Spinal cord (tissue), 10 donors: ENCODE results near the gene WASF3. TPM values are rescaled to one million over a fixed set of nuclear protein-coding genes. Genes with fewer than 3 reads are reported as not detected.

Source experiments
- DNase-seq, 6 donors: peaks; one replicate each; pipeline versions ENCODE4 v3.0.0 to v3.0.0-alpha.2; 2013 to 2015; ENCODE audit warnings: low spot score in 6 of 6, low read depth in 4 of 6
- H3K27ac ChIP-seq: one replicate; pipeline ENCODE4 v1.5.1; 2013; ENCODE audit warnings: low read depth, low read length, control low read depth
- H3K27me3 ChIP-seq: one replicate; pipeline ENCODE4 v1.6.1; 2013; ENCODE audit warnings: low read length; ENCODE audit not compliant: control insufficient read depth, insufficient read depth
- H3K36me3 ChIP-seq: one replicate; pipeline ENCODE4 v1.6.1; 2013; ENCODE audit warnings: low read length; ENCODE audit not compliant: control insufficient read depth, insufficient read depth
- H3K4me1 ChIP-seq: one replicate; pipeline ENCODE4 v1.6.1; 2013; ENCODE audit warnings: low read length; ENCODE audit not compliant: control insufficient read depth, insufficient read depth
- H3K4me3 ChIP-seq: one replicate; pipeline ENCODE4 v1.5.1; 2013; ENCODE audit warnings: low read depth, low read length, control low read depth
- H3K9me3 ChIP-seq: one replicate; pipeline ENCODE4 v1.6.1; 2013; ENCODE audit warnings: low read length; ENCODE audit not compliant: control insufficient read depth, insufficient read depth
- WGBS: methylation state at CpG from one replicate; pipeline ENCODE4 v1.1.5; 2013; ENCODE audit warnings: missing lambda C conversion rate; ENCODE audit not compliant: insufficient coverage; 5-methylcytosine and 5-hydroxymethylcytosine counted together
- polyA plus RNA-seq, 2 donors: library from polyadenylated mRNA; unstranded; fragments of 120-200 nt; gene quantifications; one replicate each; pipeline ENCODE4 v1.2.1, GENCODE V29; 2013; ENCODE audit not compliant: insufficient read length in 2 of 2
- total RNA-seq, 2 donors: library from RNA; depleted of rRNA in 1 of 2; stranded (reverse); fragments of 120-200 nt in 1 of 2; fragments of >200 nt in 1 of 2; gene quantifications; one replicate each; pipeline versions ENCODE4 v1.2.3 to v1.2.4, GENCODE V29; 2013 to 2014
- donor health status: healthy.

Gene WASF3
- total and polyA plus RNA-seq, 4 donors = 19.5 to 68.8 (median 53.0) TPM

DNA sequence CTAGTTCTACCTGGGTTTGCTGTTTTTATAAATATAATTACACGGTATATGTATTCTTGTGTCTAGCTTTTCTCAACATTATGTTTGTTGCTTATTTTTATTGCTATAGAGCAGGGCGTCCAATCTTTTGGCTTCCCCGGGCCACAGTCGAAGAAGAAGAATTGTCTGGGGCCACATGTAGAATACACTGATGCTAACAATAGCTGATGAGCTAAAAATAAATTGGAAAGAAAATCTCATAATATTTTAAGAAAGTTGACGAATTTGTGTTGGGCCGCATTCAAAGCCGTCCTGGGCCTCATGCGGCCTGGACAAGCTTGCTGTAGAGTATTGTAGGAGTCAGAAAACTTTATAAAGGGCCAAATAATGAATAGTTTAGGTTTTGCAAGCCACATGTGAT is 169.2 kb downstream of the WASF3 start:
- WGBS = 73% methylated on average over 4 of the region's 8 CpGs
- Histone ChIP-seq H3K4me1 (peaks cover 4% of the 10 kb centered on the region), H3K27me3 (no peaks in the 10 kb centered on the region), H3K4me3 (no peak overlapping the region), H3K36me3 (no peaks in the 10 kb centered on the region), H3K9me3 (no peaks in the 10 kb centered on the region), H3K27ac (no peak overlapping the region)
- DNase-seq = no peak

DNA sequence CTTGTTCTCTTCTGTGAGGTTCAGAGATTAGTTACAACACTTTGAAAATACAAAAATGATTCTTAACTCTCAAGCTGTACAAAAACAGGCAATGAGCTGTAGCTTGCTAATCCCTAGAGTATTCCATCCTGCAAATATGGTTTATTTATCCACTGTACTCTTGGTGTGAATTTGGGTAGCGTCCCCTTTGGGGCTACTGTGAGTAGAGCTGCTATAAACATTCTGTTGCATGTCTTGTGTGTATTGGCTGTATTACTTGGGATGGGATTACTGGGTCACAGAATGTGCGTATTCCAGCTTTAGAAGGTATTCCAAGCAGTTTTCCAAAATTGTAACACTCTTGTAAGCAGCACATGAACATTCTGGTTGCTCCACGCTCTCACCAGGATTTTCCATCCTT is 169.6 kb downstream of the WASF3 start:
- no peaks in the 10 kb centered on the region for H3K4me1 ChIP-seq
- no peak for DNase-seq
- H3K27me3 ChIP-seq = no peaks in the 10 kb centered on the region
- H3K27ac ChIP-seq = no peak overlapping the region
- H3K36me3 ChIP-seq = no peaks in the 10 kb centered on the region
- H3K4me3 ChIP-seq = no peak overlapping the region
- no peaks in the 10 kb centered on the region for H3K9me3 ChIP-seq
- WGBS = no CpG with 5 or more reads among the region's 3 CpGs

DNA sequence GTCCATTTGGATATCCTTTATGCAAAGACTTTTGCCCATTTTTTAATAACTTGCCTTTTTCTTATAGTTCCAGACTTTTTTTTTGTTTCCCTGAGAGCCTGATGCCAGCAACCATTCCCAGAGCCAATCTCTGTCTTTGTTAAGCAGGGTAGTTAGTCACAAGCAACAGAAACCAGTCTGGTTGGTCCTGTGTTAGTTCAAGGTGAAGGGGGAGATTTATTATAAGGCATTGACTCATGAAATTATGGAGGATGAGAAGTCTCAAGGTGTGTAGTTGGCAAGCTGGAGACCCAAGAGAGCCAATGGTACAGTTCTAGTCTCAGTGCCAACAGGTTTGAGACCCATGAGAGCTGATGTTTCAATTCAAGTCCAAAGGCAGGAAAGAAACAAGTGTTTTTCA is 170.2 kb downstream of the WASF3 start:
- no peak for DNase-seq
- no peaks in the 10 kb centered on the region for H3K27me3 ChIP-seq
- H3K36me3 ChIP-seq = no peaks in the 10 kb centered on the region
- no peaks in the 10 kb centered on the region for H3K9me3 ChIP-seq
- H3K4me3 ChIP-seq = no peak overlapping the region
- H3K4me1 ChIP-seq = no peaks in the 10 kb centered on the region
- no peak overlapping the region for H3K27ac ChIP-seq

DNA sequence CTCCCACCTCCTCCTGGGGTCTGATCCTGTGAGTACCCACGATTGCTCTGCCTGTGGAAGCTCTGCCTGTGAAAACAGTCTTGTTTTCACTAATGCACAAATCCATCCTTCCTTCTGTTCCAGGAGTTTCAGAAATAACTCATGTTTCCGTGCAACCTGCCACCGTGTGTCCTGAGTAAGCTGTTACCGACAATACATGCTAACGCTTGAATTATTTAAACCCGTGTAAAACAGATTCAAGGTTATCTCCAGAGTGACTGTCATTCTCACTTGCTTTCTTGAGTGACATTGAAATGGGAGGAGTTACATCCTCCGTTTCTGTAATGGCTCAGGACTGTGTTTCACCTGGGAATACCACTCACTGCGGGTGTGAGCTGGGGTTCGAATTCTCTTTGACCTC is 178.2 kb downstream of the WASF3 start:
- WGBS = 74% methylated on average over 6 of the region's 9 CpGs
- no peak overlapping the region for H3K4me3 ChIP-seq
- no peak for DNase-seq
- H3K27ac ChIP-seq = no peak overlapping the region
- H3K36me3 ChIP-seq = no peaks in the 10 kb centered on the region
- H3K27me3 ChIP-seq = peaks cover 2% of the 10 kb centered on the region
- no peaks in the 10 kb centered on the region for H3K4me1 ChIP-seq
- H3K9me3 ChIP-seq = no peaks in the 10 kb centered on the region

Other genes with a start within 250 kb of the WASF3 start
- 10 to 100 TPM in 1 of 2 donors, 1 to 10 TPM in 1; 2.6 to 12.7 TPM for gene GPR12, start 203.1 kb downstream of the WASF3 start, total RNA-seq
- gene GPR12, start 203.1 kb downstream of the WASF3 start, polyA plus RNA-seq = 10 to 100 TPM; 15.4 to 18.2 TPM